WTC11 (cell line): Measurements from ENCODE around the gene OR10V1.

Experiments used
- ARID4B ChIP-seq: sonication (generic); formaldehyde crosslinking; IDR thresholded peaks from 2 replicates; pipeline ENCODE4 v1.8.0; 2023; ENCODE audit warnings: missing genetic modification reagents, mild to moderate bottlenecking, borderline replicate concordance
- ATF6 ChIP-seq: sonication (generic); formaldehyde crosslinking; IDR thresholded peaks from 2 replicates; pipeline ENCODE4 v1.8.1; 2023; ENCODE audit warnings: mild to moderate bottlenecking, missing genetic modification reagents
- CREB1 ChIP-seq: sonication (generic); formaldehyde crosslinking; IDR thresholded peaks from 2 replicates; pipeline ENCODE4 v1.8.0; 2023; ENCODE audit warnings: mild to moderate bottlenecking, missing genetic modification reagents
- ESRRA ChIP-seq: sonication (generic); formaldehyde crosslinking; IDR thresholded peaks from 2 replicates; pipeline ENCODE4 v1.8.1; 2022; ENCODE audit warnings: mild to moderate bottlenecking, missing genetic modification reagents, borderline replicate concordance
- MAX ChIP-seq: sonication (generic); formaldehyde crosslinking; IDR thresholded peaks from 2 replicates; pipeline ENCODE4 v1.8.0; 2022; ENCODE audit warnings: mild to moderate bottlenecking, missing genetic modification reagents
- NFE2L1 ChIP-seq: sonication (generic); formaldehyde crosslinking; IDR thresholded peaks from 2 replicates; pipeline ENCODE4 v1.8.1; 2023; ENCODE audit warnings: missing genetic modification reagents
- SP1 ChIP-seq: sonication (generic); formaldehyde crosslinking; conservative IDR thresholded peaks from 2 replicates; pipeline ENCODE4 v1.8.1; 2022; ENCODE audit warnings: missing genetic modification reagents
- USF2 ChIP-seq: sonication (generic); formaldehyde crosslinking; IDR thresholded peaks from 2 replicates; pipeline ENCODE4 v1.8.1; 2023; ENCODE audit warnings: mild to moderate bottlenecking, missing genetic modification reagents, moderate library complexity
- ZNF232 ChIP-seq: sonication (generic); formaldehyde crosslinking; IDR thresholded peaks from 2 replicates; pipeline ENCODE4 v1.8.0; 2022; ENCODE audit warnings: mild to moderate bottlenecking, missing genetic modification reagents
- ZNF423 ChIP-seq: fragments of 250-450 bp; sonication (Bioruptor Pico); IDR thresholded peaks from 2 replicates; pipeline ENCODE4 v2.1.2; 2022; ENCODE audit warnings: mild to moderate bottlenecking, moderate library complexity
- TF ChIP-seq, protein P1 (sequence below): fragments of 200-600 bp; IDR thresholded peaks from 2 replicates; pipeline ENCODE4 v1.8.0; 2022; ENCODE audit warnings: antibody characterized with exemption
- TF ChIP-seq, protein P2 (sequence below): sonication (generic); formaldehyde crosslinking; IDR thresholded peaks from 2 replicates; pipeline ENCODE4 v1.8.1; 2022; ENCODE audit warnings: missing genetic modification reagents, borderline replicate concordance
- TF ChIP-seq, protein P3 (sequence below): sonication (generic); formaldehyde crosslinking; IDR thresholded peaks from 2 replicates; pipeline ENCODE4 v1.8.1; 2022; ENCODE audit warnings: low read depth, missing genetic modification reagents, borderline replicate concordance
- TF ChIP-seq, protein P4 (sequence below): sonication (generic); formaldehyde crosslinking; conservative IDR thresholded peaks from 2 replicates; pipeline ENCODE4 v1.8.1; 2023; ENCODE audit warnings: mild to moderate bottlenecking, low read depth, missing genetic modification reagents, moderate library complexity

GRCh38 chr11:59761993-59762392 is 48.3 kb upstream of the OR10V1 start:
- TF ChIP-seq MAX: no peak
- TF ChIP-seq, protein P1, sequence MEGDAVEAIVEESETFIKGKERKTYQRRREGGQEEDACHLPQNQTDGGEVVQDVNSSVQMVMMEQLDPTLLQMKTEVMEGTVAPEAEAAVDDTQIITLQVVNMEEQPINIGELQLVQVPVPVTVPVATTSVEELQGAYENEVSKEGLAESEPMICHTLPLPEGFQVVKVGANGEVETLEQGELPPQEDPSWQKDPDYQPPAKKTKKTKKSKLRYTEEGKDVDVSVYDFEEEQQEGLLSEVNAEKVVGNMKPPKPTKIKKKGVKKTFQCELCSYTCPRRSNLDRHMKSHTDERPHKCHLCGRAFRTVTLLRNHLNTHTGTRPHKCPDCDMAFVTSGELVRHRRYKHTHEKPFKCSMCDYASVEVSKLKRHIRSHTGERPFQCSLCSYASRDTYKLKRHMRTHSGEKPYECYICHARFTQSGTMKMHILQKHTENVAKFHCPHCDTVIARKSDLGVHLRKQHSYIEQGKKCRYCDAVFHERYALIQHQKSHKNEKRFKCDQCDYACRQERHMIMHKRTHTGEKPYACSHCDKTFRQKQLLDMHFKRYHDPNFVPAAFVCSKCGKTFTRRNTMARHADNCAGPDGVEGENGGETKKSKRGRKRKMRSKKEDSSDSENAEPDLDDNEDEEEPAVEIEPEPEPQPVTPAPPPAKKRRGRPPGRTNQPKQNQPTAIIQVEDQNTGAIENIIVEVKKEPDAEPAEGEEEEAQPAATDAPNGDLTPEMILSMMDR: no peak
- no peak for TF ChIP-seq NFE2L1
- TF ChIP-seq ZNF232 (CRISPR knock-in tag): no peak
- TF ChIP-seq ATF6: no peak
- TF ChIP-seq, protein P2, sequence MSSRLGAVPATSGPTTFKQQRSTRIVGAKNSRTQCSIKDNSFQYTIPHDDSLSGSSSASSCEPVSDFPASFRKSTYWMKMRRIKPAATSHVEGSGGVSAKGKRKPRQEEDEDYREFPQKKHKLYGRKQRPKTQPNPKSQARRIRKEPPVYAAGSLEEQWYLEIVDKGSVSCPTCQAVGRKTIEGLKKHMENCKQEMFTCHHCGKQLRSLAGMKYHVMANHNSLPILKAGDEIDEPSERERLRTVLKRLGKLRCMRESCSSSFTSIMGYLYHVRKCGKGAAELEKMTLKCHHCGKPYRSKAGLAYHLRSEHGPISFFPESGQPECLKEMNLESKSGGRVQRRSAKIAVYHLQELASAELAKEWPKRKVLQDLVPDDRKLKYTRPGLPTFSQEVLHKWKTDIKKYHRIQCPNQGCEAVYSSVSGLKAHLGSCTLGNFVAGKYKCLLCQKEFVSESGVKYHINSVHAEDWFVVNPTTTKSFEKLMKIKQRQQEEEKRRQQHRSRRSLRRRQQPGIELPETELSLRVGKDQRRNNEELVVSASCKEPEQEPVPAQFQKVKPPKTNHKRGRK: no peak
- TF ChIP-seq ARID4B (CRISPR knock-in tag): no peak
- TF ChIP-seq, protein P3, sequence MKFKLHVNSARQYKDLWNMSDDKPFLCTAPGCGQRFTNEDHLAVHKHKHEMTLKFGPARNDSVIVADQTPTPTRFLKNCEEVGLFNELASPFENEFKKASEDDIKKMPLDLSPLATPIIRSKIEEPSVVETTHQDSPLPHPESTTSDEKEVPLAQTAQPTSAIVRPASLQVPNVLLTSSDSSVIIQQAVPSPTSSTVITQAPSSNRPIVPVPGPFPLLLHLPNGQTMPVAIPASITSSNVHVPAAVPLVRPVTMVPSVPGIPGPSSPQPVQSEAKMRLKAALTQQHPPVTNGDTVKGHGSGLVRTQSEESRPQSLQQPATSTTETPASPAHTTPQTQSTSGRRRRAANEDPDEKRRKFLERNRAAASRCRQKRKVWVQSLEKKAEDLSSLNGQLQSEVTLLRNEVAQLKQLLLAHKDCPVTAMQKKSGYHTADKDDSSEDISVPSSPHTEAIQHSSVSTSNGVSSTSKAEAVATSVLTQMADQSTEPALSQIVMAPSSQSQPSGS: no peak
- TF ChIP-seq, protein P4, sequence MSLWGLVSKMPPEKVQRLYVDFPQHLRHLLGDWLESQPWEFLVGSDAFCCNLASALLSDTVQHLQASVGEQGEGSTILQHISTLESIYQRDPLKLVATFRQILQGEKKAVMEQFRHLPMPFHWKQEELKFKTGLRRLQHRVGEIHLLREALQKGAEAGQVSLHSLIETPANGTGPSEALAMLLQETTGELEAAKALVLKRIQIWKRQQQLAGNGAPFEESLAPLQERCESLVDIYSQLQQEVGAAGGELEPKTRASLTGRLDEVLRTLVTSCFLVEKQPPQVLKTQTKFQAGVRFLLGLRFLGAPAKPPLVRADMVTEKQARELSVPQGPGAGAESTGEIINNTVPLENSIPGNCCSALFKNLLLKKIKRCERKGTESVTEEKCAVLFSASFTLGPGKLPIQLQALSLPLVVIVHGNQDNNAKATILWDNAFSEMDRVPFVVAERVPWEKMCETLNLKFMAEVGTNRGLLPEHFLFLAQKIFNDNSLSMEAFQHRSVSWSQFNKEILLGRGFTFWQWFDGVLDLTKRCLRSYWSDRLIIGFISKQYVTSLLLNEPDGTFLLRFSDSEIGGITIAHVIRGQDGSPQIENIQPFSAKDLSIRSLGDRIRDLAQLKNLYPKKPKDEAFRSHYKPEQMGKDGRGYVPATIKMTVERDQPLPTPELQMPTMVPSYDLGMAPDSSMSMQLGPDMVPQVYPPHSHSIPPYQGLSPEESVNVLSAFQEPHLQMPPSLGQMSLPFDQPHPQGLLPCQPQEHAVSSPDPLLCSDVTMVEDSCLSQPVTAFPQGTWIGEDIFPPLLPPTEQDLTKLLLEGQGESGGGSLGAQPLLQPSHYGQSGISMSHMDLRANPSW (CRISPR knock-in tag): no peak
- no peak for TF ChIP-seq ESRRA
- no peak for TF ChIP-seq ZNF423 (CRISPR knock-in tag)
- no peak for TF ChIP-seq USF2 (CRISPR knock-in tag)
- TF ChIP-seq CREB1 (CRISPR knock-in tag): no peak
- no peak for TF ChIP-seq SP1 (CRISPR knock-in tag)
